ENCODE results near the gene PRG3.
"Not testable (repeated sequence)": the region's sequence is repeated elsewhere in the genome, so short reads cannot be mapped to it uniquely, and the experiment has no call there.

Gene PRG3

DNA sequence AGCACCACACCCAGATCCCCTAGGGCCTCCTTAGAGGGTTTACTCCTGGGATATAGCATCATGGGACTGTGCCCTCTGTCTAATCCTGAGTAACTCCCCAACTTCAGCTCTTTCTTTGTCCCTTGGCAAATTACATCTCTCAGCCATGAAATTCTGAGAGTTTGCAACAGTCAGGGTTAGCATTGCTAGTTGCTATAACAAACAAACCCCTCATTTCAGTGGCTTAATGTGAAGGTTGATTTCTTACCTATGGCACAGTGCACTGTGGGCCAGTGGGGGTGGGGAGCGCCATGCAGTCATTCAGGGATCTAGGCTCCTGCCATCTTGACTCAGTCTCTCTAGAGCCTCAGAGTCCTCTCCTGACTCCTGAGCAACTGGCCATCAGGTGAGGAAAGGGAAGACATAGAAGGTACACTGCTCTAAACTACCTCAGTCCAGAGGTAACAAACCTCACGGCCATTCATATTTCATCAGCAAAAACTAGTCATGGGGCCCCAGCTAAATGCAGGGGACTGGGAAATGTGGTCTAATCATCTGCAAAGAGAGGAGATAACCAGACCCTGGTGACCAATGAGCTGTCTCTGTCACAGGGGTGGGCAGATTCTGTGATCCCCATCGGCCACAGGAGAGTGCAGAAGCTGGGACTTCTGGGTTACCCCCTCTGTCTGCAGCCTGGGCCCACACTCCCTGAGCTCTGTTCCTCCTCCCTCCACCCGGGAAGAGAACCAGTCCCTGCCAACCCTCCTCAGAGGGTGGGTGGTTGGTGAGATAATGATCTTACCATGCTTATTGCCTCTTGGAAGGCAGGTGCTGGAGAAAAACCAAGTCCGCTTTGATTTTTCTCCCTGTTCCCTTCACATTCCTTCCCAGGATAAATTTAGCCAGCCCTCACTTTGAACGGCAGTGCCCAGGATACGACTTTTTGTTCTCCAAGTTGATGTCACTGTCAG lies 17.5 kb downstream of the PRG3 start:
- DNase-seq (ENCODE audit: low spot score): no peak
- POLR2A ChIA-PET (ENCODE audit: low non-redundant PET): no interaction called here
- TF ChIP-seq, protein P1, sequence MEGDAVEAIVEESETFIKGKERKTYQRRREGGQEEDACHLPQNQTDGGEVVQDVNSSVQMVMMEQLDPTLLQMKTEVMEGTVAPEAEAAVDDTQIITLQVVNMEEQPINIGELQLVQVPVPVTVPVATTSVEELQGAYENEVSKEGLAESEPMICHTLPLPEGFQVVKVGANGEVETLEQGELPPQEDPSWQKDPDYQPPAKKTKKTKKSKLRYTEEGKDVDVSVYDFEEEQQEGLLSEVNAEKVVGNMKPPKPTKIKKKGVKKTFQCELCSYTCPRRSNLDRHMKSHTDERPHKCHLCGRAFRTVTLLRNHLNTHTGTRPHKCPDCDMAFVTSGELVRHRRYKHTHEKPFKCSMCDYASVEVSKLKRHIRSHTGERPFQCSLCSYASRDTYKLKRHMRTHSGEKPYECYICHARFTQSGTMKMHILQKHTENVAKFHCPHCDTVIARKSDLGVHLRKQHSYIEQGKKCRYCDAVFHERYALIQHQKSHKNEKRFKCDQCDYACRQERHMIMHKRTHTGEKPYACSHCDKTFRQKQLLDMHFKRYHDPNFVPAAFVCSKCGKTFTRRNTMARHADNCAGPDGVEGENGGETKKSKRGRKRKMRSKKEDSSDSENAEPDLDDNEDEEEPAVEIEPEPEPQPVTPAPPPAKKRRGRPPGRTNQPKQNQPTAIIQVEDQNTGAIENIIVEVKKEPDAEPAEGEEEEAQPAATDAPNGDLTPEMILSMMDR (conservative IDR thresholded peaks at IDR 0.05; ENCODE audit: low read depth): no peak
- CTCF ChIA-PET: interaction anchor here (1.2 kb wide), 1 partner anchor 95 kb away, joined by 4 read pairs; no protein-coding TSS in a partner anchor
- no peak overlapping the region for H3K27ac ChIP-seq

DNA sequence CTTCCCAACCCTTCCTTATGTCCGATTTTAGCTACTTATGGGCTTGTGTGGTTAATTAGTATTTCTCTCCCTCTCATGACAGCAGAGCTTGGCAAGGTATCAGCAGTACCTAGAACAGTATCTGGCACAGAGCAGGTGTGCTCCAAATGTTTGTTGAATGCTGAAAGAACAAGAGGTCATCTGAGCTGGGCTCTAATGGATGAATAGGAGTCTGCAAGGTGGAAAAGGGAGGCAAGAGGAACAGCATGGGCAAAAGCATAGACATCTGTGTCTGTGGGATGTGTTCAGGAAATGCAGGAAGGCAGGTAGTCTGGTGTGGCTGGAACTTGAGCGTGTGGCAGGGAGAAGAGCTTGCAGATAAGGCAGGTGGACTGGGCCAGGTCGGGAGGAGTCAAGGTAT lies 19.0 kb downstream of the PRG3 start:
- CTCF ChIA-PET: interaction anchor here (1.2 kb wide), 1 partner anchor 97 kb away, joined by 4 read pairs; no protein-coding TSS in a partner anchor
- H3K27ac ChIP-seq: no peak overlapping the region
- POLR2A ChIA-PET (ENCODE audit: low non-redundant PET): no interaction called here

DNA sequence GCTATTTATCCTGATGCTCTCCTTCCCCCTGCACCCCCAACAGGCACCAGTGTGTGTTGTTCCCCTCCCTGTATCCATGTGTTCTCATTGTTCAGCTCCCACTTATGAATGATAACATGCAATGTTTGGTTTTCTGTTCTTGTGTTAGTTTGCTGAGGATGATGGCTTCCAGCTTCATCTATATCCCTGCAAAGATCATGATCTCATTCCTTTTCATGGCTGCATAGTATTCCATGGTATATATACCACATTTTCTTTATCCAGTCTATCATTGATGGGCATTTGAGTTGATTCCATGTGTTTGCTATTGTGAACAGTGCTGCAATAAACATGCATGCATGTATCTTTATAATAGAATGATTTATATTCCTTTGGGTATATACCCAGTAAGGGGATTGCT lies 19.5 kb downstream of the PRG3 start:
- POLR2A ChIA-PET (ENCODE audit: low non-redundant PET); DNase-seq (ENCODE audit: low spot score); H3K27ac ChIP-seq; CTCF ChIA-PET: not testable (repeated sequence)

More for the DNA sequence above, 19.0 kb downstream of the PRG3 start:
- TF ChIP-seq, protein P1 (conservative IDR thresholded peaks at IDR 0.05; ENCODE audit: low read depth): no peak
- DNase-seq (ENCODE audit: low spot score): no peak

DNA sequence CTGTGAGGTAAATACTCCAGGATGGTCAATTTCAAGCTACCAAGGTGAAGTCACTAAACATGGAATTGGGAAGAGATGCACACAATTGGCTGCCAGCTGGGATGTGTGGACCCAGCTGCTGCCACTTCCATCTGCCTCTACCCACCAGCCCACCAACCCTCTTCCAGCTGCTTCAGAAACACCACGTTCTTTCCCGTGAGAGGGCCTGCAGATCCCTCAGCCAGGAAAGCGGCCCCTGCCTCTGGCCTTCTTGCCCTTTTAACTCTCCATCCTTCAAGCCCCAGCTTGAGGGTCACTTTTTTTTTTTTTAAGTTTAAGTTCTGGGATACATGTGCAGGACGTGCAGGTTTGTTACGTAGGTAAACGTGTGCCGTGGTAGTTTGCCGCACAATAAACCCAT lies 20.0 kb downstream of the PRG3 start:
- TF ChIP-seq, protein P1 (conservative IDR thresholded peaks at IDR 0.05; ENCODE audit: low read depth): no peak
- ChIA-PET POLR2A (ENCODE audit: low non-redundant PET) (no interaction called here), CTCF (no interaction called here)
- H3K27ac ChIP-seq: no peak overlapping the region
- DNase-seq (ENCODE audit: low spot score): no peak

DNA sequence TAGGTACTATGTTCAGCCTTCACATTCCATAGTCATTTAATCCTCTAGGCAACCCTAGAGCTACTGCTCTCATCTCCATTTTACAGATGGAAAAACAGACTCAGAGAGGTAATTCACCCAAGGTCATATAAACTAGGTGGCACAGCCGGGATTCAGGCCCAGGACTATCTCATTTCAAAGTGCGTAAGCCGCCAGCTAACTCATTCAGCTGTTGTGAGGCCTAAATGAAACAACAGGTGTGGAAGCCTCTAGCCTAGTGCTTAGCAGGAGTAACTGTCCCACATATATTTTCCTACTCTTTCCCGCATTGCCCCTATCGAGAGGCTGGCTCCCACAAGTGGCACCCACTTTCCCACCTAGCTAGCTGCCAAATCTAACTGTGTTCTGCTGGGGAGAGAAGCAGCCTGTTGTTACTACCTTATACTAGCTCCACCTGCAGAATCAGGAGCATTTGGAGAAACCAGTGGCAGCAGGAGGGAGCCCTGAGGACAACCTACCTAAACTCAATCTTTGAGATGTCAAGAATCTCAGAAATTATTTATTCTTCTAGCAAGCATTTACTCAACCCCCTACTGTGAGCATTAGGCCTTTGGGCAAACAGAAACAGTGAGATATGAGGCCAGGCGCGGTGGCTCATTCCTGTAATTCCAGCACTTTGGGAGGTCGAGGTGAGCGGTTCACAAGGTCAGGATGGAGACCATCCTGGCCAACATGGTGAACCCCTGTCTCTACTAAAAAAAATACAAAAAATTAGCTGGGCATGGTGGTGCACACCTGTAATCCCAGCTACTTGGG lies 20.9 kb downstream of the PRG3 start:
- no peak overlapping the region for H3K27ac ChIP-seq
- CTCF ChIA-PET: interaction anchor here (0.6 kb wide), 1 partner anchor 98 kb away, joined by 3 read pairs; no protein-coding TSS in a partner anchor
- TF ChIP-seq, protein P1 (conservative IDR thresholded peaks at IDR 0.05; ENCODE audit: low read depth): no peak
- POLR2A ChIA-PET (ENCODE audit: low non-redundant PET): no interaction called here
- DNase-seq (ENCODE audit: low spot score): no peak

DNA sequence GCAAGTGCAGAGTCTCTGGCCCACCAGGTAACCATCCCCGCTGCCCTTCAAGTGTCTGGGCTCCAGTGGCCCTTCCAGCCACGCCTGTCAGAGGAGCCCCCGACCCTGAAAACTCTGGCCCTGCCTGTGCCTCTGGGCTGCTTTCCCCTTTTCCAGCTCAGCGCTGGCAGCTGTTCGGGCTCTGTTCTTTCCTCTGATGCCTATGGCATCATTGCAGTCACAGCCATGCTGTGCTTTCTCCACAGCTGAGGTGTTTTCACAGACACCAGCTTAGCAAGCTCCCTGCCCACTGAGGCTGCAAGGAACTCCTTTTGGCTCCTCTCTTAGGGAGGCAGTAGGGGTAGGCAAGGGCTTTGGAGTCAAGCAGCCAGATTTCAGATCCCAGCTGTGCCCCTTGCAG lies 21.6 kb downstream of the PRG3 start:
- no peak for DNase-seq (ENCODE audit: low spot score)
- CTCF ChIA-PET: interaction anchor here (0.6 kb wide), 1 partner anchor 99 kb away, joined by 3 read pairs; no protein-coding TSS in a partner anchor
- H3K27ac ChIP-seq: no peak overlapping the region
- POLR2A ChIA-PET (ENCODE audit: low non-redundant PET): no interaction called here
- TF ChIP-seq, protein P1 (conservative IDR thresholded peaks at IDR 0.05; ENCODE audit: low read depth): no peak

Data from RWPE1 (cell line).